GM12878 (cell line): ENCODE results near the gene TRIM46. TPM values are rescaled to one million over a fixed set of nuclear protein-coding genes. Genes with fewer than 3 reads are reported as not detected.

Experiments used
- ATAC-seq: fragments of 200-7000 bp; cut with Tn5 transposase; 3 replicates; pipeline ENCODE4 v1.9.1; 2020; ENCODE audit warnings: mild to moderate bottlenecking, moderate library complexity
- BruUV-seq: library from RNA; stranded (reverse); fragments of 400-500 nt; replicated peaks from 2 replicates; lab custom pipeline; 2021; lab: Mats Ljungman, UMichigan
- CTCF ChIA-PET: fragments of 300-600 bp; sonication (Branson Sonifier 250); formaldehyde crosslinking; extraction: SDS; loops from one replicate; lab custom pipeline; 2021; ENCODE audit warnings: inconsistent platforms; lab: Yijun Ruan, JAX
- POLR2A ChIA-PET: fragments of 350-600 bp; formaldehyde crosslinking; extraction: SDS; loops from one replicate; lab custom pipeline; 2021; ENCODE audit warnings: inconsistent platforms; lab: Charles Lee
- RAD21 ChIA-PET: fragments of 300-600 bp; sonication (Branson Sonifier 250); formaldehyde crosslinking; loops from one replicate; lab custom pipeline; 2023; ENCODE audit warnings: antibody characterized with exemption; ENCODE audit not compliant: unreplicated experiment; lab: Charles Lee
- SMC1A ChIA-PET: fragments of 300-600 bp; sonication (Branson Sonifier 250); formaldehyde crosslinking; loops from one replicate; lab custom pipeline; 2023; ENCODE audit not compliant: unreplicated experiment, uncharacterized antibody; lab: Charles Lee
- DNase-seq: peaks from one replicate; pipeline ENCODE4 v3.0.0-alpha.2; 2011; ENCODE audit warnings: low read depth, low spot score
- FAIRE-seq: peaks from 3 replicates; lab custom pipeline; 2011; peaks lifted over from hg19 to GRCh38; lab: Jason Lieb, UNC
- H2AFZ ChIP-seq: 2 replicates; pipeline ENCODE4 v1.6.0; 2011; ENCODE audit warnings: low read depth, low read length, control low read depth; ENCODE audit not compliant: control insufficient read depth
- H3K27ac ChIP-seq: 2 replicates; pipeline ENCODE4 v1.5.1; 2011; ENCODE audit warnings: control low read depth; ENCODE audit not compliant: control insufficient read depth, insufficient read depth
- H3K27me3 ChIP-seq, 2 experiments: replicated peaks in 1 of 2; 2 replicates each; pipeline versions ENCODE4 v1.6.0 to v1.6.1; 2011; ENCODE audit warnings: low read length in 1 of 2; ENCODE audit not compliant: control insufficient read depth in 2 of 2, insufficient read depth in 2 of 2
- H3K36me3 ChIP-seq, 2 experiments: 2 replicates each; pipeline ENCODE4 v1.5.1; 2011; ENCODE audit warnings: low read length in 1 of 2; ENCODE audit not compliant: control insufficient read depth in 2 of 2, insufficient read depth in 2 of 2
- H3K4me1 ChIP-seq: 2 replicates; pipeline ENCODE4 v1.6.1; 2011; ENCODE audit warnings: mild to moderate bottlenecking, low read length, moderate library complexity, mixed read lengths; ENCODE audit not compliant: control insufficient read depth, insufficient read depth
- H3K4me2 ChIP-seq: 2 replicates; pipeline ENCODE4 v1.6.0; 2011; ENCODE audit warnings: control low read depth; ENCODE audit not compliant: control insufficient read depth, insufficient read depth
- H3K4me3 ChIP-seq: fragments of 200-600 bp; sonication (generic); 2 replicates; pipeline ENCODE4 v1.5.1; 2016
- H3K79me2 ChIP-seq: 2 replicates; pipeline ENCODE4 v1.6.0; 2011; ENCODE audit warnings: low read length; ENCODE audit not compliant: control insufficient read depth, insufficient read depth
- H3K9ac ChIP-seq: 2 replicates; pipeline ENCODE4 v1.8.0; 2011; ENCODE audit warnings: low read length, control low read depth, mixed read lengths; ENCODE audit not compliant: control insufficient read depth, insufficient read depth
- H3K9me3 ChIP-seq: replicated peaks from 3 replicates; pipeline ENCODE4 v1.5.1; 2011; ENCODE audit warnings: mild to moderate bottlenecking, low read length; ENCODE audit not compliant: control insufficient read depth, insufficient read depth
- H4K20me1 ChIP-seq: 2 replicates; pipeline ENCODE4 v1.6.0; 2011; ENCODE audit not compliant: control insufficient read depth, insufficient read depth
- BMI1 ChIP-seq: fragments of 450-650 bp; IDR thresholded peaks from 2 replicates; pipeline ENCODE4 v1.6.1; 2016; ENCODE audit warnings: mild to moderate bottlenecking, moderate library complexity, borderline replicate concordance
- CHD4 ChIP-seq: fragments of 200-600 bp; sonication (generic); IDR thresholded peaks from 2 replicates; pipeline ENCODE4 v1.6.1; 2016; ENCODE audit warnings: mild to moderate bottlenecking
- CREM ChIP-seq: IDR thresholded peaks from 2 replicates; pipeline ENCODE4 v1.6.1; 2014; ENCODE audit warnings: antibody characterized with exemption, low read depth
- E4F1 ChIP-seq: fragments of 450-650 bp; IDR thresholded peaks from 2 replicates; pipeline ENCODE4 v1.6.1; 2018; ENCODE audit warnings: borderline replicate concordance, mild to moderate bottlenecking; ENCODE audit not compliant: partially characterized antibody
- FOS ChIP-seq: IDR thresholded peaks from 3 replicates; pipeline ENCODE4 v1.6.1; 2011; ENCODE audit warnings: borderline replicate concordance; ENCODE audit not compliant: insufficient read length; ENCODE audit errors: extremely low read depth
- POU2F2 ChIP-seq: IDR thresholded peaks from 3 replicates; pipeline ENCODE4 v1.6.1; 2011; ENCODE audit warnings: low read depth, mild to moderate bottlenecking, low read length, borderline replicate concordance
- SMC3 ChIP-seq: IDR thresholded peaks from 2 replicates; pipeline ENCODE4 v1.6.1; 2011; ENCODE audit warnings: low read length, improper control_type of control experiment, borderline replicate concordance
- STAT1 ChIP-seq: fragments of 450-650 bp; conservative IDR thresholded peaks from 2 replicates; pipeline ENCODE4 v1.6.1; 2014; ENCODE audit warnings: antibody characterized with exemption, mild to moderate bottlenecking
- STAT3 ChIP-seq: IDR thresholded peaks from 2 replicates; pipeline ENCODE4 v1.6.1; 2011; ENCODE audit warnings: low read depth, low read length, improper control_type of control experiment
- TBL1XR1 ChIP-seq: IDR thresholded peaks from 2 replicates; pipeline ENCODE4 v1.6.1; 2012; ENCODE audit warnings: low read depth, low read length, improper control_type of control experiment
- WRNIP1 ChIP-seq: IDR thresholded peaks from 2 replicates; pipeline ENCODE4 v1.6.1; 2011; ENCODE audit warnings: low read depth, low read length, improper control_type of control experiment, borderline replicate concordance
- ZNF24 ChIP-seq: fragments of 450-650 bp; IDR thresholded peaks from 2 replicates; pipeline ENCODE4 v1.6.1; 2017; ENCODE audit warnings: antibody characterized with exemption, mild to moderate bottlenecking
- ZNF384 ChIP-seq: IDR thresholded peaks from 2 replicates; pipeline ENCODE4 v1.6.1; 2012; ENCODE audit warnings: low read depth, mild to moderate bottlenecking, low read length, improper control_type of control experiment, borderline replicate concordance
- WGBS: methylation state at CpG from one replicate; pipeline ENCODE4 v1.1.6; 2016; ENCODE audit warnings: low lambda C conversion rate; ENCODE audit not compliant: insufficient replicate concordance, insufficient coverage; ENCODE audit errors: missing lambda C conversion rate; 5-methylcytosine and 5-hydroxymethylcytosine counted together
- in situ Hi-C: fragments of 300-500 bp; cut with MboI; formaldehyde crosslinking; loops from 9 replicates; pipeline ENCODE4 v1.14.3; 2018; ENCODE audit warnings: mixed read lengths
- intact Hi-C: fragments of 100-400 bp; cut with micrococcal nuclease; formaldehyde crosslinking; loops from one replicate; pipeline ENCODE4 v1.14.2; 2022; ENCODE audit not compliant: unreplicated experiment
- polyA plus RNA-seq, 11 experiments: library from polyadenylated mRNA; depleted of rRNA in 4 of 11; unstranded in 6 of 11; stranded (reverse) in 5 of 11; fragments of >200 nt; fragmentation: Nextera tagmentation in 4 of 11; fragmentation: Illumina TruSeq in 1 of 11; extraction: Ambion mirVana in 4 of 11; extraction: Trizol in 1 of 11; gene quantifications; 1 replicate in 1 of 11; 2 replicates in 10 of 11; pipeline versions ENCODE4 v1.2.1 to v1.2.3, GENCODE V29; 2011 to 2016; ENCODE audit warnings: inconsistent platforms in 2 of 11, missing spikeins in 2 of 11, low read depth in 1 of 11
- total RNA-seq, 4 experiments: library from RNA; depleted of rRNA in 3 of 4; stranded (reverse); fragments of >200 nt in 3 of 4; fragmentation: Illumina TruSeq in 1 of 4; extraction: Trizol in 1 of 4; gene quantifications; 2 replicates each; pipeline versions ENCODE4 v1.2.1 to v1.2.3, GENCODE V29; 2013 to 2021

Gene TRIM46
- total and polyA plus RNA-seq, 10 of the 15 experiments (the other 5 are each of a cell fraction or from before 2014, with no cell fraction given), result 0.08 to 3.1 (median 0.97) TPM

GRCh38 chr1:155191904-155192303, 18.3 kb downstream of the TRIM46 start:
- RAD21 ChIA-PET, result interaction anchor here (3.1 kb wide), 1 partner anchor 19 kb away, joined by 20 read pairs; the partner anchor contains the start of gene KRTCAP2
- Histone ChIP-seq H4K20me1 (no peaks in the 10 kb centered on the region), H3K36me3 (no peaks in the 10 kb centered on the region), H3K27ac (no peak overlapping the region), H3K4me2 (no peak overlapping the region), H2AFZ (no peak overlapping the region), H3K27me3 (no peaks in the 10 kb centered on the region), H3K79me2 (no peaks in the 10 kb centered on the region), H3K9me3 (no peaks in the 10 kb centered on the region), H3K4me1 (peaks cover 16% of the 10 kb centered on the region), H3K9ac (no peak overlapping the region), H3K4me3 (no peak overlapping the region)
- intact Hi-C loops, result no loop called here
- CTCF ChIA-PET, result interaction anchor here (3.8 to 5.2 kb wide), 3 partner anchors 15 to 34 kb away, joined by 58 to 244 read pairs (median 61); partner anchors contain the start of genes KRTCAP2, MTX1, THBS3 and TRIM46
- DNase-seq, result no peak
- POLR2A ChIA-PET, result interaction anchor here (3.5 kb wide), 1 partner anchor 17 kb away, joined by 77 read pairs; the partner anchor contains the start of genes KRTCAP2 and TRIM46
- no peak for ATAC-seq
- TF ChIP-seq SMC3, result no peak
- TF ChIP-seq FOS, result no peak
- TF ChIP-seq WRNIP1, result no peak
- no peak for TF ChIP-seq BMI1
- TF ChIP-seq ZNF24, result no peak
- no peak for TF ChIP-seq CHD4
- no peak for TF ChIP-seq E4F1
- TF ChIP-seq STAT3, result no peak
- TF ChIP-seq STAT1, result no peak
- no peak for TF ChIP-seq CREM
- no peak for TF ChIP-seq ZNF384
- TF ChIP-seq TBL1XR1, result no peak
- TF ChIP-seq POU2F2, result no peak
- WGBS, result 89% methylated on average over 9 of the region's 17 CpGs
- no TSS peak for BruUV-seq
- in situ Hi-C loops, result no loop called here
- SMC1A ChIA-PET, result interaction anchor here (0.6 to 3.5 kb wide), 4 partner anchors 14 to 787 kb away, joined by 3 to 46 read pairs (median 16); partner anchors contain the start of genes KRTCAP2 and TRIM46
- FAIRE-seq, result no peak
